22Rv1 (cell line): ENCODE results near the gene EBF3.

Source experiments
- H3K27ac ChIP-seq: fragments of 450-650 bp; 2 replicates; pipeline ENCODE4 v1.5.1; 2017
- CTCF ChIP-seq: fragments of 450-650 bp; IDR thresholded peaks from 2 replicates; pipeline ENCODE4 v1.5.1; 2017; ENCODE audit warnings: mild to moderate bottlenecking
- ZFX ChIP-seq: fragments of 450-650 bp; IDR thresholded peaks from 2 replicates; pipeline ENCODE4 v1.6.1; 2017; ENCODE audit warnings: antibody characterized with exemption, borderline replicate concordance

EBF3 gene

GRCh38 chr10:129938460-129938859, 25.6 kb downstream of the EBF3 start:
- no peak overlapping the region for H3K27ac ChIP-seq
- no peak for TF ChIP-seq ZFX
- TF ChIP-seq CTCF = no peak

GRCh38 chr10:129937351-129937751, 26.7 kb downstream of the EBF3 start:
- TF ChIP-seq ZFX (no peak), CTCF (no peak)
- no peak overlapping the region for H3K27ac ChIP-seq

- TF ChIP-seq CTCF (no peak), ZFX (no peak)
- H3K27ac ChIP-seq = no peak overlapping the region
These were observed 27.2 kb downstream of the EBF3 start for GRCh38 chr10:129936923-129937300.

GRCh38 chr10:129936266-129936922, 27.7 kb downstream of the EBF3 start:
- TF ChIP-seq ZFX = no peak
- no peak for TF ChIP-seq CTCF
- H3K27ac ChIP-seq = no peak overlapping the region

- TF ChIP-seq CTCF = no peak
- no peak for TF ChIP-seq ZFX
- no peak overlapping the region for H3K27ac ChIP-seq
These were observed 28.3 kb downstream of the EBF3 start for GRCh38 chr10:129935867-129936152.

- no peak for TF ChIP-seq CTCF
- TF ChIP-seq ZFX = no peak
- H3K27ac ChIP-seq = no peak overlapping the region
These were observed 28.8 kb downstream of the EBF3 start for GRCh38 chr10:129935102-129935866.

- no peak overlapping the region for H3K27ac ChIP-seq
- no peak for TF ChIP-seq CTCF
- TF ChIP-seq ZFX = no peak
These were observed 29.7 kb downstream of the EBF3 start for GRCh38 chr10:129934196-129934925.
